SK-N-SH (cell line): ENCODE data around the gene DBP. TPM values are rescaled to one million over a fixed set of nuclear protein-coding genes. Genes with fewer than 3 reads are reported as not detected.
A peak's percentile ranks its signal among the peaks of the same experiment; 100 is the strongest.

Source experiments
- CTCF ChIA-PET: fragments of 300-600, 350-600 bp; formaldehyde crosslinking; extraction: SDS; loops from one replicate; lab custom pipeline; 2021; lab: Yijun Ruan, JAX
- POLR2A ChIA-PET: fragments of 350-600 bp; sonication (Branson Sonifier 250); formaldehyde crosslinking; extraction: SDS; loops from one replicate; lab custom pipeline; 2020; ENCODE audit warnings: antibody characterized with exemption, inconsistent platforms; lab: Yijun Ruan, JAX
- DNase-seq: peaks from one replicate; pipeline ENCODE4 v3.0.0; 2012
- H2AFZ ChIP-seq: fragments of 200-600 bp; sonication (generic); 2 replicates; pipeline ENCODE4 v1.8.1; 2016; ENCODE audit warnings: antibody characterized with exemption, mild to moderate bottlenecking, low read depth
- H3F3A ChIP-seq: fragments of 200-600 bp; sonication (generic); replicated peaks from 2 replicates; pipeline ENCODE3; 2016; ENCODE audit warnings: antibody characterized with exemption, mild to moderate bottlenecking; ENCODE audit not compliant: insufficient read depth
- H3K27ac ChIP-seq, 2 experiments: fragments of 200-500 bp in 1 of 2; fragments of 200-600 bp in 1 of 2; sonication (Bioruptor generic) in 1 of 2; sonication (generic), shearing (Covaris generic) in 1 of 2; 2 replicates each; pipeline versions ENCODE4 v1.5.1 to v1.6.1; 2014 to 2016; ENCODE audit warnings: low read depth in 2 of 2, inconsistent platforms in 1 of 2, low read length in 1 of 2, mild to moderate bottlenecking in 1 of 2, mixed read lengths in 1 of 2
- H3K27me3 ChIP-seq: fragments of 200-600 bp; sonication (generic), shearing (Covaris generic); 2 replicates; pipeline ENCODE4 v1.6.1; 2016; ENCODE audit warnings: mixed run types; ENCODE audit not compliant: insufficient read depth
- H3K36me3 ChIP-seq, 2 experiments: fragments of 200-500 bp in 1 of 2; fragments of 200-600 bp in 1 of 2; sonication (Bioruptor generic) in 1 of 2; sonication (generic) in 1 of 2; replicated peaks in 1 of 2; 2 replicates each; pipeline versions ENCODE3 to v1.5.1; 2014 to 2016; ENCODE audit warnings: low read length in 1 of 2, mild to moderate bottlenecking in 1 of 2; ENCODE audit not compliant: insufficient read depth in 2 of 2, control insufficient read depth in 1 of 2
- H3K4me1 ChIP-seq, 2 experiments: fragments of 200-500 bp in 1 of 2; fragments of 200-600 bp in 1 of 2; sonication (Bioruptor generic) in 1 of 2; sonication (generic), shearing (Covaris generic) in 1 of 2; 2 replicates each; pipeline versions ENCODE4 v1.5.1 to v1.6.1; 2014 to 2016; ENCODE audit warnings: low read depth in 1 of 2, low read length in 1 of 2, mixed run types in 1 of 2; ENCODE audit not compliant: insufficient read depth in 2 of 2, control insufficient read depth in 1 of 2
- H3K4me2 ChIP-seq: fragments of 200-600 bp; sonication (generic), shearing (Covaris generic); 2 replicates; pipeline ENCODE4 v1.6.1; 2017; ENCODE audit warnings: mixed run types
- H3K4me3 ChIP-seq, 2 experiments: fragments of 200-500 bp in 1 of 2; fragments of 200-600 bp in 1 of 2; sonication (Bioruptor generic) in 1 of 2; sonication (generic), shearing (Covaris generic) in 1 of 2; 2 replicates each; pipeline versions ENCODE4 v1.5.1 to v1.8.1; 2014 to 2016; ENCODE audit warnings: low read depth in 2 of 2, inconsistent platforms in 1 of 2, low read length in 1 of 2, mild to moderate bottlenecking in 1 of 2, mixed read lengths in 1 of 2, moderate library complexity in 1 of 2
- H3K79me2 ChIP-seq: fragments of 200-600 bp; sonication (generic); 2 replicates; pipeline ENCODE4 v1.8.1; 2017; ENCODE audit warnings: mild to moderate bottlenecking; ENCODE audit not compliant: insufficient read depth
- H3K9ac ChIP-seq: fragments of 200-600 bp; sonication (generic); 2 replicates; pipeline ENCODE4 v1.6.1; 2017; ENCODE audit warnings: mixed run types
- H3K9me2 ChIP-seq: fragments of 200-600 bp; sonication (generic); 2 replicates; pipeline ENCODE4 v1.6.1; 2017; ENCODE audit warnings: mixed run types
- H3K9me3 ChIP-seq: fragments of 200-600 bp; sonication (generic); 2 replicates; pipeline ENCODE4 v1.6.1; 2017; ENCODE audit warnings: mixed run types, mild to moderate bottlenecking, moderate library complexity
- H4K20me1 ChIP-seq: fragments of 200-600 bp; sonication (generic); 2 replicates; pipeline ENCODE4 v1.6.1; 2017; ENCODE audit warnings: mild to moderate bottlenecking, mixed run types; ENCODE audit not compliant: insufficient read depth
- CHD2 ChIP-seq: fragments of 150-350 bp; IDR thresholded peaks from 2 replicates; pipeline ENCODE4 v1.6.1; 2018; ENCODE audit warnings: low read length; ENCODE audit not compliant: partially characterized antibody
- ELF1 ChIP-seq: IDR thresholded peaks from 2 replicates; pipeline ENCODE4 v1.4.0; 2012
- EP300 ChIP-seq, 2 experiments: IDR thresholded peaks; 2 replicates each; pipeline versions ENCODE4 v1.4.0 to v1.6.1; 2012; ENCODE audit warnings: borderline replicate concordance in 1 of 2, low read depth in 1 of 2, low read length in 1 of 2
- EZH2phosphoT487 ChIP-seq: fragments of 200-600 bp; sonication (generic); IDR thresholded peaks from 2 replicates; pipeline ENCODE4 v1.6.1; 2017; ENCODE audit warnings: low read depth, mixed run types, mild to moderate bottlenecking, antibody characterized with exemption, moderate library complexity, borderline replicate concordance
- FOSL2 ChIP-seq: IDR thresholded peaks from 2 replicates; pipeline ENCODE4 v1.4.0; 2012; ENCODE audit warnings: low read depth, mild to moderate bottlenecking, moderate library complexity, borderline replicate concordance
- FOXJ3 ChIP-seq: sonication (generic); formaldehyde crosslinking; IDR thresholded peaks from 2 replicates; pipeline ENCODE4 v1.5.1; 2020; ENCODE audit warnings: mild to moderate bottlenecking, missing genetic modification reagents
- GATA2 ChIP-seq: sonication (generic); formaldehyde crosslinking; IDR thresholded peaks from 2 replicates; pipeline ENCODE4 v1.5.0; 2020; ENCODE audit warnings: mild to moderate bottlenecking, missing genetic modification reagents
- JUND ChIP-seq: IDR thresholded peaks from 2 replicates; pipeline ENCODE4 v1.4.0; 2012
- MEF2A ChIP-seq: IDR thresholded peaks from 2 replicates; pipeline ENCODE4 v1.4.0; 2012; ENCODE audit warnings: low read depth, borderline replicate concordance
- MXI1 ChIP-seq: IDR thresholded peaks from 2 replicates; pipeline ENCODE4 v1.6.1; 2012; ENCODE audit warnings: mild to moderate bottlenecking, low read depth, low read length, improper control_type of control experiment
- NRF1 ChIP-seq: IDR thresholded peaks from 2 replicates; pipeline ENCODE4 v1.6.1; 2012; ENCODE audit warnings: low read depth, mild to moderate bottlenecking, low read length
- RCOR1 ChIP-seq: fragments of 150-350 bp; IDR thresholded peaks from 2 replicates; pipeline ENCODE4 v1.6.1; 2017; ENCODE audit warnings: antibody characterized with exemption, low read length
- SMC3 ChIP-seq: IDR thresholded peaks from 2 replicates; pipeline ENCODE4 v1.6.1; 2012; ENCODE audit warnings: low read depth, low read length, improper control_type of control experiment
- TAF1 ChIP-seq: IDR thresholded peaks from 2 replicates; pipeline ENCODE4 v1.6.1; 2012; ENCODE audit warnings: low read depth, mild to moderate bottlenecking, low read length, moderate library complexity, borderline replicate concordance
- TCF12 ChIP-seq: IDR thresholded peaks from 2 replicates; pipeline ENCODE4 v1.4.0; 2012
- TEAD4 ChIP-seq: IDR thresholded peaks from 2 replicates; pipeline ENCODE4 v1.4.0; 2012; ENCODE audit warnings: mild to moderate bottlenecking, borderline replicate concordance; ENCODE audit not compliant: insufficient read depth
- USF2 ChIP-seq: fragments of 150-350 bp; IDR thresholded peaks from 2 replicates; pipeline ENCODE4 v1.6.1; 2017; ENCODE audit warnings: antibody characterized with exemption, low read length, low read depth, borderline replicate concordance
- YY1 ChIP-seq: IDR thresholded peaks from 2 replicates; pipeline ENCODE4 v1.4.0; 2012; ENCODE audit warnings: low read depth, mild to moderate bottlenecking
- ZBTB33 ChIP-seq: IDR thresholded peaks from 2 replicates; pipeline ENCODE4 v1.4.0; 2012; ENCODE audit warnings: low read depth, borderline replicate concordance
- WGBS: methylation state at CpG from one replicate; pipeline ENCODE4 v1.1.6; 2017; ENCODE audit warnings: low lambda C conversion rate; 5-methylcytosine and 5-hydroxymethylcytosine counted together
- polyA plus RNA-seq, 3 experiments: library from polyadenylated mRNA; depleted of rRNA; stranded (reverse); fragments of >200 nt; gene quantifications; 2 replicates each; pipeline ENCODE4 v1.2.3, GENCODE V29; 2012
- TF ChIP-seq, protein P1 (sequence below): IDR thresholded peaks from 2 replicates; pipeline ENCODE4 v1.4.0; 2012; ENCODE audit warnings: low read depth

The DBP gene
- polyA plus RNA-seq, 1 of the 3 experiments (the other 2 are of a cell fraction), result 12.6 TPM

DNA sequence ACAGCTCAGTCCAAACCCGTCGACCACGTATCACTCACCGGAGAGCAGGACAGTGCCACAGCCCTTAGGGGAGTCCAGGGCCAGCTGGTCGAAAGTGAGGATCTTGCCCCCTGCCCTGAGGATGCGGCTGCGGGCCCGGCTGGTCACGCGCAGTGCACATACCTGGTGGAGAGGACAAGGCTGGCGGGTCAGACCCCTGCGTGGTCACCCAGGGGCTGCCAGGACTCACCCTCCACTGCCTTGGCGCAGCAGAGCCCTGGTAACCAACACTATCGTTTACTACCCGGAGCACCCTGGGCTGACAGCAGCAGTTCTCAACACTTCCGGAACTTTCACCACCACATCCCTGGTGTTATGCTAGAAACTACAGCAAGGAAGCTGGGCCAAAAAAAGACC, 21.1 kb downstream of the DBP start:
- no peak for DNase-seq
- Histone ChIP-seq H3F3A (peaks cover 51% of the 10 kb centered on the region), H3K9me2 (no peaks in the 10 kb centered on the region), H3K4me2 (peak overlapping the region; percentile 91; the same call in 1 of the 2 replicates), H2AFZ (no peak overlapping the region), H3K9ac (no peak overlapping the region; the same call in 1 of the 2 replicates), H3K36me3 (peaks cover 28 to 33% of the 10 kb centered on the region in 2 experiments), H4K20me1 (peaks cover 39% of the 10 kb centered on the region), H3K79me2 (peaks cover 38% of the 10 kb centered on the region), H3K27ac (peak overlapping the region in 1 of 2 experiments; percentile 19; a peak in 2 of 4 replicates), H3K9me3 (no peaks in the 10 kb centered on the region), H3K27me3 (no peaks in the 10 kb centered on the region), H3K4me1 (peaks cover 11 to 38% of the 10 kb centered on the region in 2 experiments; a peak in 3 of 4 replicates), H3K4me3 (no peak overlapping the region)
- CTCF ChIA-PET, result interaction anchor here (0.6 to 3.7 kb wide), 4 partner anchors 8 to 918 kb away, joined by 3 to 26 read pairs (median 8); no protein-coding TSS in a partner anchor
- WGBS, result 98% methylated on average over 15 of the region's 16 CpGs
- no peak for TF ChIP-seq GATA2
- TF ChIP-seq NRF1, result no peak
- no peak for TF ChIP-seq EP300 (IDR thresholded peaks at IDR 0.05; ENCODE audit: borderline replicate concordance in 1 of 2, low read depth in 1 of 2, low read length in 1 of 2)
- no peak for TF ChIP-seq ELF1
- no peak for TF ChIP-seq SMC3
- no peak for TF ChIP-seq RCOR1
- TF ChIP-seq, protein P1, sequence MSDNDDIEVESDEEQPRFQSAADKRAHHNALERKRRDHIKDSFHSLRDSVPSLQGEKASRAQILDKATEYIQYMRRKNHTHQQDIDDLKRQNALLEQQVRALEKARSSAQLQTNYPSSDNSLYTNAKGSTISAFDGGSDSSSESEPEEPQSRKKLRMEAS, result no peak
- no peak for TF ChIP-seq EZH2phosphoT487
- TF ChIP-seq MEF2A, result no peak
- TF ChIP-seq CHD2, result no peak
- no peak for TF ChIP-seq FOXJ3 (CRISPR knock-in tag)
- no peak for TF ChIP-seq TEAD4
- no peak for TF ChIP-seq YY1
- no peak for TF ChIP-seq ZBTB33
- TF ChIP-seq FOSL2, result no peak
- TF ChIP-seq TCF12, result no peak
- TF ChIP-seq JUND, result no peak
- no peak for TF ChIP-seq TAF1
- TF ChIP-seq USF2, result no peak
- no peak for TF ChIP-seq MXI1
- POLR2A ChIA-PET, result interaction anchor here (1.0 kb wide), 1 partner anchor 10 kb away, joined by 3 read pairs; no protein-coding TSS in a partner anchor
